ENCODE results near the gene SLC38A4.
"Not testable (repeated sequence)": the region's sequence is repeated elsewhere in the genome, so short reads cannot be mapped to it uniquely, and the experiment has no call there.

SLC38A4 gene

DNA sequence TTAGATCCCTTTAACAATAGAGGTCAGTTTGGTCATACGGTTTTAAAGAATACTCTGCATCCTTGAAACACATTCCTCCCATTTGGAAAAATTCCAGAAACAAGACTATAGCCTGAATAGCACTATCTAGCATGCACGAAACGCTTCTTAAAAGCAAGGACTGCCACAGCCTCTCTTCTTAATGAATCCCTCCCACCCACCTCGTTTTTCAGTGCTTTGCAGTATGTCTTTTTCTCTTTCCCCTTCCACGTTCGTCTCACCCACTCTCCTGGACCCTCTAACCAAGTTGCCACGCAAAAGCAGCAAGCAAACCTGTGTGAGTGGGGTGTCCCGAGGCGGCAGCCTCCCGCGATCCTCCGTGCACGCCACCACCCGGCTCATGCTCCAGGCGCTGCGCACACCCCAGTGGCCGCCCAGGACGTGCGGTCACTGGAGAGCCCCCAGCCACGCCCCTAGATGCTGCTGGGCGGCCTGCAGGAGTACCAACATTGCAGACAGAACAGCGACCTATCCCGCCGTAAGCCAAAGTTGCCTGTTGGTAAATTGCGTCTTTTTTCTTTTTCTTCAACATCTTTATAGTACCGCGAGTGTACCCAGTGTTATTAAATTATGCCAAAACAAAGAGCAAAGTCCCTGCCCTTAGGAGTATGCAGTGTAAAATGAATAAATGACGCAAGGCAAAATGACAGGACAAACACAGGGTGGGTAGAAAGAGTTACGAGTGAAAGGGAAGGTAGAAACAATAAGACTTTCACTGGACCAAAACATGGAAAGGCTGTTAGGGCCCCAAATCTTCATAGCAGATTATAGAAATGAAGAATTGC is at the start of gene SLC38A4:
Gene SLC38A4, minus strand, starts transcription at position 407 of the 824 bp plus-strand sequence. CDS start 32,926 bp downstream, outside the sequence.
- no peak for DNase-seq

GRCh38 chr12:46875095-46875494 is 49.3 kb upstream of the SLC38A4 start:
- DNase-seq = no peak

DNA sequence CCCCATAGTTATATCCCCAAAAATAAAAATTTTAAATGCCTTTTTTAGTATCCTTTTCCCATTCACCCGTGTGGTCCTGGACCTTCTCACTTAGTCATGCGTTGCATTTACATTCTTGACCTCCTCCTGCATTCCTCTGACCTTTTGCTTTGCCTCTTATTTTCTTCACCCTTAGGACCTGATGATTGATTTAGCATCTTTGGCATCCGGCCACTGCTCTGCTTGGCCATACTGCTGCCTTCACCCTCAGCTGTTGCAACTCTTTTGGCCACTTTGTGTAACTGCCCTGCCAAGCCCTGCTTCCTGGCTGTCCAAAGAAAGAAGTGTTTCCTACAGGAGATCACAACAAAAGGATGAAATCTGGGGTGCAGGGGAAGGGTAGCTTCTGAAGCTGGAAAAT is 48.8 kb upstream of the SLC38A4 start:
- DNase-seq = no peak

DNA sequence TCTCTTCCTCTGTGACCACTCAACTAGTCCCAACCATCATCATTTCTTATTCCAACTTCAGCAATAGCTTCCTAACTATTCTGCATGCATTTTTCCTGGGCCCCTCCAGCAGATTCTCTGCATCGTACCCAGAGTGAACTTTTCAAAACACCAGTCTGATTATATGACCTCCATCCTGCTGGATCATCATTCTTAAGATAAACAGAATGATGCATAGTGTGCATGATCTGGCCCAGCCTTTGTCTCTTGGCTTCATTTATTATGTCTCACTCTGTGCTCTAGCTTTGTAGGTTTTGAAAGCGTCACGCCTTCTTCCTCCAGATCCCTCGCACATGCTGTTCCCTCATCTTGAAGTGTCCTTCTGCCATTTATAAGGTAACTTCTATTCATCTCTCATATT is 46.3 kb upstream of the SLC38A4 start:
- DNase-seq = no peak

DNA sequence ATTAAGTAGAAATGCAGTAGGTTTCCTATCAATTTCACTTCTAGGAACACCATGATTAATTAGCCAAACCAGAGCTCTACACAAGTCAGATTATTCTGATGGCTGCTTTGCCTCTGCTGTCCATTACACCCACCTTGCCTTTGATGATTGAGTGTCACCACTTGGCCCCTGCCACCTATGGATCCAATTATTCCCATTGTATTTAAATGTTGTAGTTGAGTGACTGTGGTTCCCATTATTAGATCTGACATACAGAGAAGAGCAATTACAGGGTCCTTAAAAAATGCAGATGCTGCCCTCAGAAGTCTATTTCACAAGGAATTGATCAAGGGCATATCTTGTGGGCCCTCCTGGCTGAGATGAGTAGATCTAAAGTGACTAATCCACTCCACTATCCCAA is 39.5 kb upstream of the SLC38A4 start:
- no peak for DNase-seq

DNA sequence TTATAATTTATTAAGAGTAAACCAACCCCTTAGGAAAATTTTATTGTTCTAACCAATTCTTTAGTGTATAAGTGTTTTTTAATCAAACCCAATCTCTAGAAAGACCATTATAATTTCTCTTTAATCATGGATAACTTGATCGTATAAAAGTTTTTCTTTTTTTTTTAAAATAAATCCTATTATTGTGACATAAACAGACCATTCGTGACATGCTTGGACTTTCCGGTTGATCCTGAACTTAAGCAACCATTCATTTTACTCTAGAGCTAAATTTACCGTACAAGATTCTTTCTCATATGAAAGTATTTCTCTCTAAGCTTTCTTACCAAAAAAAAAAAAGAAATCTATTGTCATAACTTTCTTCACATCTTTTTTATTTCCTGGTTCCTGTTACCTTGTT is 32.6 kb upstream of the SLC38A4 start:
- DNase-seq = no peak

DNA sequence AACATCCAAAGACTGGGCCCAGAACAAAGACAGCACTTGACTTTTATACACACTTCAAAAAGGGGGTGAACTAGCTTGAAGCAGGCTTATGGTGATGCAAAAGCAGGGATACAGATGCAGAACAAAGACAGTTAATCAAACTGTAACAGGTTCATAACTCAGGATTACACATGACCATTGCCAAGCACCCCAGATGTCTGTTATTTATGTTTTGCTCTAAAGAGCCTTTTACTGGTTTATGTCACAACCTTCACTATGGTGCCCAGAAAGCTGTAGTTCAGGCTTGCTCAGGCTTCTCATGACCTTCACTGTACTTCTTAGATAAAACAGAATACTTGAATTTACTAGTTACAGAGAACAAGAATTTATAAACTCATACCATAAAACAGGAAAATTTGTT is 31.7 kb upstream of the SLC38A4 start:
- DNase-seq = no peak

- DNase-seq = no peak
Observed at GRCh38 chr12:46855760-46856159, 30.0 kb upstream of the SLC38A4 start.

DNA sequence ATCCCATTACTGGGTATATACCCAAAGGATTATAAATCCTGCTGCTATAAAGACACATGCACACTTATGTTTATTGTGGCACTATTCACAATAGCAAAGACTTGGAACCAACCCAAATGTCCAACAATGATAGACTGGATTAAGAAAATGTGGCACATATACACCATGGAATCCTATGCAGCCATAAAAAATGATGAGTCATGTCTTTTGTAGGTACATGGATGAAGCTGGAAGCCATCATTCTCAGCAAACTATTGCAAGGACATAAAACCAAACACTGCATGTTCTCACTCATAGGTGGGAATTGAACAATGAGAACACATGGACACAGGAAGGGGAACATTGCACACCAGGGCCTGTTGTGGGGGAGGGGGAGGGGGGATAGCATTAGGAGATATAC is 28.4 kb upstream of the SLC38A4 start:
- not testable (repeated sequence) for DNase-seq

DNA sequence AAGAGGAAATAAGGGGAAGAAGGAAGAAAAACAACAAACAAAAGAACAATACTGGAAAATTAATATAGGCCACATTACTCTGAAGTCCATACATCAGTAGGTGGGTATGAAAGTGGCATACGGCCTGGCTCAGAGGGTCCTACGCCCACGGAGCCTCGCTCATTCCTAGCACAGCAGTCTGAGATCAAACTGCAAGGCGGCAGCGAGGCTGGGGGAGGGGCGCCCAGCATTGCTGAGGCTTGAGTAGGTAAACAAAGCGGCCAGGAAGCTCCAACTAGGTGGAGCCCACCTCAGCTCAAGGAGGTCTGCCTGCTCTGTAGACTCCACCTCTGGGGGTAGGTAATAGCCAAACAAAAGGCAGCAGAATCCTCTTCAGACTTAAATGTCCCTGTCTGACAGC is 23.0 kb upstream of the SLC38A4 start:
- DNase-seq = not testable (repeated sequence)

DNA sequence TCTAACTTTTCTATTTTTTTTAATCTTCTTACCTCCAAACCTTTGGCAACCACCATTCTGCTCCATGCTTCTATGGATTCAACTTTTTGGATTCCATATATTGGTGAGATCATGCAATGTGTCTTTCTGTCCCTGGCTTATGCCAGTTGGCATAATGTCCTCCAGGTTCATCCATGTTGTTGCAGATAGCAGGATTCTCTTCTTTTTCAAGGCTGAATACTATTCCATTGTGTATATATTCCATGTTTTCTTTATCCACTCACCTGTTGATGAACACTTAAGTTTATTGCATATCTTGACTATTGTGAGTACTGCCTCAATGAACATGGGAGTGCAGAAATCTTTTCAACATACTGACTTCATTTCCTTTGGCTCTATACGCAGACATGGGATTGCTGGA is 21.2 kb upstream of the SLC38A4 start:
- DNase-seq = no peak

DNA sequence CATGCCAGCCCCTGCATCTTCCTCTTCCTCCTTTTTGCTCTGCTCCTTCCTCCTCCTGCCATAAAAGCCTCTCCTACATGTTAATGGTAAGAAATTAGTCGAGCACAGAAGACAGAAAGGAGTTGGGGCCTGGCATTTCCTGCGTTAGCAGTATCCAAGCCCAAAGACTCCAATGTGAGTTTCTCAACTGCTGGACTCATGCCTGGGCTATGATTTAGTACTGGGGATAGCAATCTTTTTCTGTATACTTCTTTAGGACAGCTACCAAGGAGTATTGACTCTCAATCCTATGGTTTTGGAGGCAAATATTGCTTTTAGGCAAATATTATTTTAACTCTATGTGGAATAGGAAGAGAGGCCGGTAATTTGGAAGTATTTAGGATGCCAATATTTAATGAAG is 18.0 kb upstream of the SLC38A4 start:
- DNase-seq = no peak

DNA sequence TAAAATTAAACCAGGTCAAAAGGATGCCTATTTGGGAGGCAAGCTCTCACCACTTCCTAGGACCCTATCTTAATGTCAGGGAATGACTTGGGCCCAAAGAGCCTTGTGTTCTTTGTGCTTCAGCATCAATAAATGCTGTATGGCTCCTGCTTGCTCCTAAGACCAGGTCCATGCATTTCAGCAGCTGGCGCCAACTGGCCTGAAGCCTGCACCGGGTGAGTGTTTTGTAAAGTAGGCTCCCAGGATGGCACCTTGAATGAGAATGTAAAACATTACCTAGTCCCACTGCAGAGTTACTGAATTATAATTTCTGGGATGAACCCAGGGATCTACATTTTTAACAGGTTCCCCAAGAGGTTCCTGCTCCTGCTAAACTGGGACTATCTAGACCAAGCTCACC is 16.1 kb upstream of the SLC38A4 start:
- no peak for DNase-seq

DNA sequence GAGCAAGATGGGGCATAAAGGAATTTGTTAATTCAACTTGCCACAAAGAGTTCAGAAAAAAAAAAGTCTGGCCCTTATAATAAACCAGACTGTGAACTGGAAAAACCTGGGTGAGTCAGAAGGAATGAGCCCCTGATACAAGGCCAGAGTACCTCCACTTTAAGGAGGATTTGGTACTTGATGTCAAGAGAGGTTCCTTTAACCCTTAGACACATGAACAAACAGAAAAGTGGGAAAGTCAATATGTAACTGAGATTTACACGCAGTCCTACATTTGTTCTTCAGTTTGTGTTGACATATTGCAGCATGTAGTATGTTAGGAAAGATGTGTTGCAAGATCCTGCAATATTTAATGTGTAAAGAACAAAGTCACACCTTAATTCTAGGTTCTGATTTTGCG is 14.2 kb upstream of the SLC38A4 start:
- no peak for DNase-seq

GRCh38 chr12:46839232-46839631 is 13.4 kb upstream of the SLC38A4 start:
- DNase-seq = no peak

- DNase-seq = no peak
Observed at GRCh38 chr12:46835785-46836184, 10.0 kb upstream of the SLC38A4 start.

DNA sequence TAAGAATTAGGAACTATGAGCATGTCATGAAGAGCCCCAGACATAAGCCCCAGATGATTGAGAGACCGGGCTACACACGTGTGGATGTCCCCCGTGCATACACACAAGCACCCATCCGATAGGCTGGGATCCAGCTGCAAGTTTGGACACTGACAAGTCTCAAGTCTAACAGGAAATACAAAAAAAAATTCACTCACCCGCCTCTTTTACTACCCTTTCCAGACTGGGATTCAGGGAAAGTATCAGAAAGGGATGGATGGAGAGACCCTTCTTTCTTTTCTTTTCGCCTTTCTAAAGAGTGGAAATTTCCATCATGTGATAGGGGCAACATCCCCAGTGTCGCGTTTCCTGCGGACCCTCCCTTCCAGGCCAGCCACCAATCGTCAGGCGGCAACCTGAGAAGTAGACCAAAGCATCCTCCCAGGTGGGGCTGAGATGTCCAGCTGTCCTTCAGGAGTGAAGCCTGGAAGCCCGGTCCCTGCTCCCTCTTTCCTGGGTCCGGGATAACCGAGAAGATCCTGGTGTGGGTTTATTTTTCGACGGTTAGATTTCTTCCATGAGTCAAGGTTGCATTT is 6.4 kb upstream of the SLC38A4 start:
- DNase-seq = no peak

GRCh38 chr12:46831335-46832129 is 5.7 kb upstream of the SLC38A4 start:
- DNase-seq = no peak

- no peak for DNase-seq
Observed at GRCh38 chr12:46830731-46831334, 5.0 kb upstream of the SLC38A4 start.

- no peak for DNase-seq
Observed at GRCh38 chr12:46824709-46825108, 1.1 kb downstream of the SLC38A4 start.

- no peak for DNase-seq
Observed at GRCh38 chr12:46818642-46819041, 7.2 kb downstream of the SLC38A4 start.

DNA sequence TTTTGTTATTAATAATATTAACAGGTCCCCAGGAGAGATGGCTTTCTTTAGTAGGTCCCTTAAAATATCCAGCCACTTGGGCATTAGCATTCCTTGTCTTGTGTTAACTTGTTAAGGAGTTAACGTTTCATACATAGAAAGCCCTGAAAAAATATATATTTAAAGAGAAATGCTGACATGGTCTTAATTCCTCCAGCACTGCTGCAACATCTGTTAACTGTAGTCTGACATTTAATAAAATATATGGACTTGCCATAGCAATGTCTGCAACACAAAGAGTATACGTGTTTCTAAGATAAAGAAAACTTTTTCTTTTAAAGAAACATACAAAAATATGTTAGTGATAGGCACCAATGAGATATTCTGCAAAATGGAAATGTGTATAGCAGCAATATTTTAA is 10.0 kb downstream of the SLC38A4 start:
- DNase-seq = no peak

- DNase-seq = no peak
Observed at GRCh38 chr12:46814143-46814542, 11.7 kb downstream of the SLC38A4 start.

Data from bone marrow (tissue), 2 donors.